ENCODE measurements around the gene RGS16.
A peak's percentile ranks its signal among the peaks of the same experiment; 100 is the strongest.

RGS16 gene

DNA sequence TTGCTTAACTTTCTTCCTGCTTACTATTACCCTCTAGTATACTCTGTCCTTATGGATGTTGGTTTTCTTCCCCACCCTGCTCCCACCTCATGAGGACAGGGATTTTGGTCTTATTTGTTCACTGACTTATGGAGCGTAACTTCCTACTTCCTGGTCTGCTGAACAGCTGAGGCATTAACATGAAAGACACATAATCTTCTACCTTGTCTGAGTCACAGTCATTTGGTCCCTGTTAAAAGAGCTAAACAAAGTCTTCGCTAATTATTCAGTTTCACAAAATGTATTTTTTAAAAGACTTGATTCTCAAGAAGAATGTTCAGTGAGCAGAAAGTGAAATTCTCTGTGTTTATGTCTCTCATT is 33.6 kb downstream of the RGS16 start:
- DNase-seq: peak; percentile 13

DNA sequence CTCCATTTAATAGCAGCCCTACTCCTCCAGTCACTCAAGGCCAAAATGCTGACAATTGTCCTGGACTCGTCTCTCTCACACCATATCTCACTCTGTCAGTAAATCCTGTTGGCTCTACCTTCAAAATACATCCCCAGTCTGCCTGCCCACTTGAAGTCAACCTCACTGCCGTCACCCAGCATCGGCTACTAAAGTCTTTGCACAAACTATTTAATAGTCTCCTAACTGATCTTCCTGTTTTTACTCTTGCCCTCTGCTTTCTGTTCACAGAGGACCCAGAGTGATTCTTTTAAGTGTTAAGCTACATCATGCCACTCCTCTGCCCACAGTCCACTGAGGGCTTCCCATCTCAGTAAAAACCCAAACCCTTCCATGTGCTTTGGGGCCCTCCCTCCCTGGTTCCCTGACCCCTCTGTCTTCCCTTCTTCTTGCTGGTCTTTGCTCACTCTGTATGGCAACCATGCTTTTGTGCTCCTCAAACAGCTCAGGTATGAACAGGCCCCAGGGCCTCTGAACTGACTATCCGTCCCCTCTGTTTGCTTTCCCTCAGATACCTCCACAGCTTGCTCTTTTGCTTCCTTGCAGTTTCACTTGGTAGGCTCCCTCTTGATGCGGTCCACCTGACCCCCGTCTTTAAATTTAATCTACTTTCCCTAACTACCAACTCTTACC is 34.1 kb downstream of the RGS16 start:
- DNase-seq: no peak

DNA sequence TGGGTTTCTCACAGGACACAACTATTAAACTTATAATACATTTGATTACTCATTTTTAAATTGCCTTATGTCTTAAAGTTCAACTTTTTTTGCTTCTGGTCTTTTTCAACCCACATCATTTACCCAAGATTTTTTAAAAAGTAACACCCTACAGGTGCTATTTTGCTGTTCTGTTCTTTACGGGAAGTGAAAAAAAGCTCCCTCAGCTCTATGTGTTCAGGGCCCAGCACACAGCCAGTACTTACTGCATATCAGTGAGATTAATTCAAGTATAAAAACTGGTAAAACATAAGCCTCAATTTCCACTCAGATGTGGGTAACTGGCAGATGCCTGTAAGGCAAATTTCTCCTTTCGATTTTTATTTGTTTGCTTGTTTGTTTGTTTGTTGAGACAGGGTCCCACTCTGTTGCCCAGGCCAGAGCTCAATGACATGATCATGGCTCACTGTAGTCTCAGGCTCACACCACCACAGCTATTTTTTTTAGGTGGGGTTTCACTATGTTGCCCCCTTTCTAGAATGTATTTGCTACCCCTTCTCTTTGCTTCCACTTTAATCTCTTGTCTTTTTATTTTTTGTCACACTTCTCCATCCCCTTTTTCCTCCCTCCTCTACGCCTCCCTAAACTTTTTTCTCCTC is 35.4 kb downstream of the RGS16 start:
- no peak for DNase-seq

DNA sequence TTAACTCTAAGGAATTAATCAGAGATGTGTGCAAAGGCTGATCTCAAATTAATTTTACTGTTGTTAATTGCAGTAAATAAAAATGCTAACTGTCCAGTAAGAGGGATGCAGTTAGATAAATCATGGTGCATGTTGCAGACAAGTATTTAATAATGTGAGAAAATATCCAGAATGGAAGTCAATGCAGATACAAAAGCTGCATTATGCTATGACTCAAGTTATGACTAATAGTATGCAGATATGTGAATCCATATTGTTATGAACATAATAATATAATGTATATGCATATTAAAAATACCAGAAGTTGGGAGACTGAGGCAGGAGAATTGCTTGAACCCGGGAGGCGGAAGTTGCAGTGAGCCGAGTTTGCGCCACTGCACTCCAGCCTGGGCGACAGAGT is 36.6 kb downstream of the RGS16 start:
- no peak for DNase-seq

DNA sequence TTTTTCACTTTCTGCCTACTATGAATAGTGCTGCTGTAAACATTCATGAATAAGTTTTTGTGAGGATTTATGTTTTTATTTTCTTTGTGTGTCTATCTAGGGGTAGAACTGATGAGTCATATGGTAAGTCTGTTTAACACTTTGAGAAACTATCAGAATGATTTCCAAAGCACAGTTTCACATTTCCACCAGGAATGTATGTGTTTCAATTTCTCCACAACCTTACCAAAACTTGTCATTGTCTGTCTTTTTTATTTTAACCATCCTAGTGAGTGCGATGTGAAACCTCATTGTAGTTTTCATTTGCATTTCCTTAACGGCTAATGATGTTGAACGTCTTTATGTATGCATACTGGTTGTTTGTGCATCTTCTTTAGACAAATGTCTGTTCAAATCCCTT is 38.7 kb downstream of the RGS16 start:
- DNase-seq: no peak

DNA sequence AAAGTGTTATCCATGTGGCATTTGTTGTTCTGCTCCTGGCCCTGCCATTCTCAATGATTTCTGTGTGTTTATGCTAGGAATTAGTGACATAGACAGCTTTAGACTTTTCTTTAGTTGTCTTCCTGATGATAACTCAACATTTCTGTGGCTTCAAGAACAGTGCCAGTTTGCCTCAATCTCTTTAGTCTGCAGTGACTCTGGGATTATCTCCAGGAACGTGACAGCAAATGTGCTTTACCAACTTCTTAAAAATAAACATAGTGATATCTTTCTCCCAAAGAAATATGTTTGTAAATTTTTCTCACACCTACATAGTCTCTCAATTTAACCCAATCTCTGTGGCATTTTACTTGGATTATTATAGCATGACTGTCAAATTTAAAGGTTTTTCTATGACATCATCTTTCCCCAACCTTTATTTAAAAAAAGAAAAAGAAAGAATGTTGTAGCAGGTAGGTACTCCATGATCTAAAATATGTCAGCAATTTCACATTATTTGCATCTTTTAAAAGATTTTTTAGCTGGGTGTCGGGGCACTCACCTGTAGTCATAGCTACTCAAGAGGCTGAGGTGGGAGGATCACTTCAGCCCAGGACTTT is 39.7 kb downstream of the RGS16 start:
- DNase-seq: no peak

DNA sequence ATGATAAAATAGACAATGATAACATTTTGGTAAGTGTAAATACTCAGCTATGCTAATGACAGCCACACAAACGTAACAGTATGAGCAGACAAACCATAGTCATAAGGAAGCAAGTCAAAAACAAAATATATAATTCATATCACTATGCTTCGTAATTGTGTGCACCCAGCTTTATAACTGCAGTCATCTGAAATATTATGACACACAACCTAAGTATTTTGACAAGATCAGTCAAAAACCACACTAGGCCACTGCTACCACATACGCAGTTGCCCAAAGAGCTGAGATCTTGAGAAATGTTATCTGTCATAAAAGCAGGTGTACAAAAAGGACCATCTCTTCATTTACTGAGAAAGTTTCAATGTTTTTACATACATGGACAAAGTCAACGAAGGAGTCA is 41.1 kb downstream of the RGS16 start:
- DNase-seq: no peak

DNA sequence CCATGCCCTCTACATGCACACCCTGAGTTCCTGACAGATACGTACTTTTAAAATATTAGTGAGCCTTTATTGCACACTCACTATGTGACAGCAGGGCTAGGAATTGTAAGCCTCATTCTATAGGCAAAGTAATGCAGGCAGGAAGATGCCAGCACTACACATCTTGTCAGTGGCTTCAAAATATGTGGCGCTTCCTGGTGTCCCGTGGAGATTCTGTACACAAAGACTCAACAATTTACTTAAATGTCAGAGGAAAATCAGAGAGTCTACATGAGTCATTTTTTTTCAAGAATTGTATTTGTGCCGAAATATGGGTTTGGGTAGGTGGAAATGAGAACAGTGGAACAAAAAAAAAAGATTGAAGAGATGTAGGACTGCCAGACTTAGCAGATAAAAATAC is 42.7 kb downstream of the RGS16 start:
- DNase-seq: no peak

DNA sequence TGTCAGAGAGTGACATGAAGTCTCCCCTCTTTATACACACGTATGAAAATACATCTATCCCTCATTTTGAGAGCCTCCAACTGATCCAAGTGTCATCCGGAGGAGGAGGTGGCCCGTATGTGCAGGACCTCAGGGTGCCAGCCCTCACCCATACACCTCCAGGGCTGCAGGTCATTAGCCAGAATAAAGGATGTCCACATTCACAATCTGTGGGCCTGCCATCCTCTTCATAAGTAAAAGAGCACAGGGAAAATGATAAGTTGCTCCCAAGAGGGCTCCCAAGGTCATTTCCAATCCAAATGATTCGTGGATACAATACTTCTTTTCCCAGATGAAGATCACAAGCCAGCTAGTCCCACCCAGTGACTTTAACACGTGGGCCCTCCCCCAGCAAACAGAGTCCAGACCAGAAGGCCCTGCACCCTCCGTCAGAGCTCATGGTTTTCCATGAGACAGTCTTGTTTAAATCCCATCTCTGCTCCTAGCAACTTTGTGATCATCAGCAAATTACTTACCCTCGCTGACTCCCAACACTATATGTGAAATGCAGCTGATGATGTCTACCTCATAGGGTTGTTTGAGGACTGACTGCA is 43.7 kb downstream of the RGS16 start:
- DNase-seq: no peak

DNA sequence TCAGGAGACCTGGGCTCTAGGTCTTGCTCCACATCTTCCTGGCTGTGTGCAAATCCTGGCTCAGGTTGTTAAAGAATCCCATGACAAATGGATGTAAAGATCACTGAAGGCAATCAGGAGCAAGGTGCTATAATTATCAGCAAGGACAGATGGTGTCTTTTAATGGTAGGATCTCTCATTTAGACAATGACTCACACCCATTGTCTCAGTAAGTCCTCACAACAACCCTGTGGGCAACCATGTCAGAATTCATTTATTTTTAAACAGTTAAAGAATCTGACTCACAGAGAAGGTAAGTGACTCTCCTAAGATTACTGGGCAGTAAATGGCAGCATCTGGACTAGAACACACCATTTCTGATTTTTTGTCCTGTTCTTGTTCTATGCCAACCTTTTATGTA is 47.9 kb downstream of the RGS16 start:
- no peak for DNase-seq

DNA sequence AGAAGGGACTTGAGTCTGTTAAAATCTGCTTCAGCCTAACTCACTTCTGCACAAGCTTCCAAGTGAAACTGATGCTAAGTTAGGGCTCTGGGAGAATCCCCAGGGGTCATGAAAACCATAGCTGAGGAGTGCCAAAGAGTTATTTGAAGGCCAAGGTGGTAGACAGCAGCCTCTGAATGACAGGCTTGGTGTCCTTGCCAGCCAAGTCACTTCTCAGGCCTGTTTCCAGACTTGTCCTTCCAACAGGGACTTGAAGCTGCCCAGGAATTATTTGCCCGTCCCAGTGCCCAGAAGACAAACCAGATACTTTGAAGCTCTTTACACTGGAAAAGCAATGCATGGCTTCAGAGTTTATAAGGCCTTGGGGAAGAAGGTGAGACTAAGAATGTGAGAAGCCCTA is 48.7 kb downstream of the RGS16 start:
- no peak for DNase-seq

DNA sequence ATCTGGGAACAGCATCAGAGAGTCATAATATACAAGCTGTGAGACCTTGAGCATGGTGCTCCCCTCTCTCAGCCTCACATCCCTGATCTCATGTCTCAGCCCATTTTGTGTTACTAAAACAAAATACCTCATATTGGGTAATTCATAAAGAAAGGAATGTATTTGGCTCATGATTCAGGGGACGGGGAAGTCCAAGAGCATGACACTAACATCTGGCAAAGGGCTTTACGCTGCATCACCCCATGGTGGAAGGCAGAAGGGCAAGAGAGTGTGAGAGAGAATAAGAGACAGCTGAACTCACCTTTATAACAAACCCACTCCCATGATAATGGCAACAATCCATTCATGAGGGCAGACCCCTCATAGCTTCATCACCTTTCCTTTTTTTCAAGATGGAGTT is 51.7 kb downstream of the RGS16 start:
- no peak for DNase-seq

DNA sequence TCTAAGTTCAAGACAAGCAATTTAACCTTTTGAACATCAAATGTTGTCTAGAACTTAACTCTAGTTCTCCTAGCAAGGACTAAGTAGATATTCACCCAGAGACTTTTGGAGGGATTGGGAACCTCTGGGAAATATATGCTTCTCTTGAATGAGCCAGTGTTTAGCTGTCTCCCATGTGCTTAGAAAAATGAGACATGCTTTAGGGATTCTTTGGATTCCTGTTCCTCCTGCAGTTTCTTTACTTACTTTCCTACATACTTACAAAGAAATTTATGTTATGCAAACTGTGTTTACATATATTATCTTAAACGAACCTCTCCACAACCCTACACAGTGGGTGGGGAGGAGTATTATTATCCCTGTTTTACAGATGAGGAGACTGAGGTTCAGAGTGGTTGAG is 54.4 kb downstream of the RGS16 start:
- no peak for DNase-seq

DNA sequence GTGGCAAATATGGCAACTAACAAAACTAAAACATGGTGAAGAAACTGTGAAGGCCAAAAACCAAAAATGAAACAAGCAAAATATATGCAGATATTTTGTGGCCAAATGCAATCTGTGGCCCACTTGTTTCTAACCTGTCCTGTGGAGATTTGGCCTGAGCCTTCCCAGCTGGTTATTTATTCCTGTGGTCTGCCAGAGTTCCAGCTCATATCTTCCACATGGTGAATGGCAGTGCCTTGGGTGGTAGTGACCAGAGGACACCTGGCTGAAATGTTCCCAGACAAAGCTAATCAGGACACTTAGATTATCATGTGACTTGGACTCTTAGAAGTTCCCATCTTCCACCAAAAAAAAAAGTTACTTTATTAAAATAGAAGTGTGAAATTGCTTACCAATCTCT is 54.8 kb downstream of the RGS16 start:
- DNase-seq: no peak
